HG03575 (cell line): ENCODE measurements around the gene CDYL.

Experiments
- ATAC-seq: cut with Tn5 transposase; IDR thresholded peaks from one replicate; pipeline ENCODE4 v1.9.1; 2021; ENCODE audit not compliant: unreplicated experiment, insufficient number of reproducible peaks, low FRiP score; ENCODE audit errors: extremely low read depth

CDYL gene

DNA sequence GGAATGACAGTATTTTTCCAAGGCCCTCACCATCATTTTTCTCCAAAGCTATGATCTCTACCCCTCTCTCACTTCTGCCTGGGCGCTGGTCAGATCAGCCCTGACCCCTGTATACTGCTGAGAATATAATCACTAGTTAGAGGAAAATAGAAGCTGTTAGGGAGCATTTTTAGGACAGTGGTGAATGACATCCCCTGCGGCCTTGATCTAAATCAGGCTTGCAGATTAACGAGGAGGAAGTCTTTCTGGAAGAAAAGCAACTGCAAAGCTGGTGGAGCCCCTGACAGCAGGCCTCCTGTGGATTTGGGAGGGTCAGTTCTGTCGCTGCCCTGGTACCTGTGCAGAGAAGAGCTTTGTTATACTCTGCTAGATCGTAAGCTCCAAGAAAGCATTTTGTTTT is 119.8 kb downstream of the CDYL start:
- no peak for ATAC-seq

- ATAC-seq: no peak
Observed at GRCh38 chr6:4896401-4896800, 120.2 kb downstream of the CDYL start.

DNA sequence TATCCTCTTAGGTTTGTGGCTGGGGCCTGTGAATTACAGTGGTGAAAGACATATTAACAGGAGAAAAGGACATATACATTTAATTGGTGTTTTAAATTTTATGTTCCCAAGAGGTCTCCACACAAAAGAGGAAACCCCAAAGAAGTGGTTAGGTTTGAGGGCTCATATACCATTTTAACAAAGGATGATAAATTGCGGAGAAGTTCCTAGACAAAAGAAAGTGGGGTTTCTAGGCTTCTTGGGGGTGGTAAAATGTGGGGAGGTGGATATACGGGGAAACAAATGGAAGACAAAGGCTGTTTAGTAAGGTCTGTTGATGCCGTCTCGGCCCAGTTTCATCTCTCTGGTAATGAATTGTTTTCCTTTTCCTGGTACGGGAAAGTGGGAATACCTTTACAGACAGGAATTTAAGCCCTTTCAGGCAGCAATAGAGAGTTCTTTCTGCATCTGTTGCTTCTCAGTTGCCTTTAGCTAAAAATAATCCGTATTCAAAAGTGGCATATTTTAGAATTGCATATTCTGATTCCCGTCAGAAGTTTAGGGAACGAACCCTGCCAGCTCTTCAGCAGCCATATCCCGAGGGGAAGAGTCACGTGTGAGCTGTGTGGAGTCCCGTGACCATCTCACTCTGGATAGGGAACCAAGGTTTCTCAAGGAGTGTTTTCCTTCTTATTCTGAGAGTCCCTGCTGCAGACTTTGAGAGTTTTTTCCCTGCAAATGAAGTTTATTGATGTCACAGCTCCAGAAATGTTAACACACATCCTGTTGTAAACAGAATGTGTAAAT is 123.2 kb downstream of the CDYL start:
- ATAC-seq: no peak

- ATAC-seq: peak; percentile 64
Observed at GRCh38 chr6:4901386-4902061, 125.3 kb downstream of the CDYL start.

GRCh38 chr6:4902363-4902762 is 126.2 kb downstream of the CDYL start:
- no peak for ATAC-seq

DNA sequence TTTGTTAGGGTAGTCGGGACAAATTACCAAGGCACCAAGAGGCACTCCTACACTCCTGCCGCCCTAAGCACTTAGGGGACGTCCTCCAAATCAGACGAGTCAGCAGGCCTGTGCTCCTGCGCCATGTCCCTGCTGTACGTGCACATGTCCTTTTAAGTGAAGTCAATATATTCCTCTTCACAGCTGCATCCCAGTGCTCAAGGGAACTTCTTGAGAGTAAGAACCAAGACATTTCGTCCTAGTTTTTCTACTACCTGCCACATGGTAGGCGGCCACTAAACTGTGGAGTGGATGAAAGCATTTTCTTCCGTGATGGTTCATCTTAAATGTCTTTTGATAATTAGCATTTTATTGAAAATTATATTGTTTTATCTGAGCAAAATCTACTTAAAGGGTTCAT is 126.9 kb downstream of the CDYL start:
- no peak for ATAC-seq

- ATAC-seq: no peak
Observed at GRCh38 chr6:4903751-4904370, 127.7 kb downstream of the CDYL start.

DNA sequence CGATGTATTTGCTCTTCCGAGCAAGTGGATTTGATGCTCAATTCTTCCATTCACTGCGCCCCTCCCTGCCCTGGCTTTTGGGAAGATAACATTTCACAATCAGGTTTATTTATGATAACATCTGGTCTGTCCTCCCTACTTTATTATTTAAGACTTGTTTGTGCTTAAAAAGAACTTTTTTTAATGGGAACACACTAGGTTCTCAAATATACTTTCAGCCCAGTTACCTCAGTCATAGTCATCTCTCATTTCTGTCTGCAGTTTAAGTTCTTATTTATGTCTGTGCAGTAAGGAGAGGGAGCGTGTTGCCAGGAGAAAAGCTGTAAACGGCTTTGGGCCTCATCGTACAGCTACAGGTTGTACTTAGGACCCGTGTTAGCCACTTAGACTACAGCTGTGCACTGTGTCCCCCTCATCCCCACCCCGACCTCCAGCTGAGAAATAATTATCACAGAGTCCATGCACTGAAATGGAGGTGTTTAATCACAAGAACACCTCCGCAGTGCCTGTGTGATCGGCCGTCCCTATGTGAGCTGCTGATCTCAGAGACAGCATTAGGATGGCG is 128.3 kb downstream of the CDYL start:
- ATAC-seq: no peak

- ATAC-seq: no peak
Observed at GRCh38 chr6:4905826-4906225, 129.6 kb downstream of the CDYL start.

GRCh38 chr6:4906293-4907276 is 130.4 kb downstream of the CDYL start:
- no peak for ATAC-seq

GRCh38 chr6:4907602-4908001 is 131.4 kb downstream of the CDYL start:
- no peak for ATAC-seq

DNA sequence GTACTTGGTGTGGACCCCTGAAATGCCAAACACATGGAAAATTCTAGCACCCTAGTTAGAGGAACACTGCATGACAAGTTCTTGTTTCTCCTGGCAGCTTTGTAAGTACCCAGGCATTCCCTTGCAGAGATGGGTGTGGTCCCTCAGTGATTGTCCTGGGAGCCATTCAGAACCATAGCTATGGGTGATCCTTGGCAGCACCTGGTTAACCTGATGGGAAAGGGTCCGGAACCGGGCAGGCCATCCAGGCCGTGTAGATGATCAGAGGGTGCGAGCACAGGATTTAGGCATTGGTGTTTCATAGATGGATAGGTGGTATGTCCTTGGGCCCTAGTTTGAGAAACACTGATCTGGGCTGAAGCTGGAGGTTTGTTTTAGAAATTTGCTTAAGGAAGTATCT is 131.9 kb downstream of the CDYL start:
- ATAC-seq: no peak

GRCh38 chr6:4909063-4909706 is 133.0 kb downstream of the CDYL start:
- no peak for ATAC-seq

- ATAC-seq: no peak
Observed at GRCh38 chr6:4910037-4910760, 134.0 kb downstream of the CDYL start.

DNA sequence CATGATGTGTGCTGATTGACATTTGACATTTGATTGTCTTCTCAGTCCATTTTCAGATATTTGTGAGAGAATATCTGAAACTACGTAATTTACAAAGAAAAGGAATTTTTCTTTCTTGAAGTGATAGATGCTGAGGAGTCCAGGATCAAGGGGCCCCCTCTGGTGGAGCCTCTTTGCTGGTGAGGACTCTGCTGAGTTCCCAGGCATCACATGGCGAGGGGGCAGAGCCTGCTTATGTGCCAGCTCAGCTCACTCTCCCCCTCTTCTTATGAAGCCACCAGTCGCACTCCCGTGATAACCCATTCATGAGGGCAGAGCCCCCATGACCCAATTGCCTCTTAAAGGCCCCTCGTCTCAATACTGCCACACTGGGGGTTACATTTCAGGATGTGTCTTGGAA is 136.4 kb downstream of the CDYL start:
- no peak for ATAC-seq

GRCh38 chr6:4913705-4914419 is 137.7 kb downstream of the CDYL start:
- ATAC-seq: no peak
